Type B pancreatic cell (in vitro differentiated cells): ENCODE results near the gene FBXW5. TPM values are rescaled to one million over a fixed set of nuclear protein-coding genes. Genes with fewer than 3 reads are reported as not detected.

ENCODE experiments used
- DNase-seq: peaks from one replicate; pipeline ENCODE4 v3.0.0; 2021; ENCODE audit warnings: mixed read lengths; ENCODE audit not compliant: unreplicated experiment; ENCODE audit errors: extremely low spot score
- H3K27ac Mint-ChIP-seq: 2 replicates; pipeline ENCODE4 v1.8.0; 2021; ENCODE audit warnings: mild to moderate bottlenecking, mixed read lengths
- H3K27me3 Mint-ChIP-seq: 2 replicates; pipeline ENCODE4 v1.8.0; 2021; ENCODE audit warnings: mixed read lengths
- H3K36me3 Mint-ChIP-seq: 2 replicates; pipeline ENCODE4 v1.8.0; 2021; ENCODE audit warnings: mixed read lengths
- H3K4me1 Mint-ChIP-seq: one replicate; pipeline ENCODE4 v1.8.0; 2021; ENCODE audit warnings: mixed read lengths; ENCODE audit not compliant: unreplicated experiment
- H3K4me3 Mint-ChIP-seq: 2 replicates; pipeline ENCODE4 v1.8.0; 2021; ENCODE audit warnings: mild to moderate bottlenecking, mixed read lengths
- H3K9me3 Mint-ChIP-seq: 2 replicates; pipeline ENCODE4 v1.8.0; 2021; ENCODE audit warnings: mixed read lengths
- CTCF ChIP-seq: fragments of 200-600 bp; sonication (generic); conservative IDR thresholded peaks from 2 replicates; pipeline ENCODE4 v1.5.0; 2021; ENCODE audit warnings: antibody characterized with exemption, mild to moderate bottlenecking
- total RNA-seq: library from RNA; stranded (reverse); gene quantifications from 2 replicates; pipeline ENCODE4 v1.2.1, GENCODE V29; 2021; ENCODE audit warnings: low replicate concordance

FBXW5 gene
- total RNA-seq, 1 donor from 2014 or later = 82.8 TPM

GRCh38 chr9:136978865-136979544 lies 34.5 kb upstream of the FBXW5 start:
- peaks cover 5% of the 10 kb centered on the region for H3K4me1 Mint-ChIP-seq
- TF ChIP-seq CTCF = no peak
- no peaks in the 10 kb centered on the region for H3K9me3 Mint-ChIP-seq
- no peaks in the 10 kb centered on the region for H3K36me3 Mint-ChIP-seq
- no peak overlapping the region for H3K4me3 Mint-ChIP-seq
- H3K27ac Mint-ChIP-seq = no peak overlapping the region
- no peak for DNase-seq
- H3K27me3 Mint-ChIP-seq = peaks cover 3% of the 10 kb centered on the region

GRCh38 chr9:136978073-136978864 lies 33.7 kb upstream of the FBXW5 start:
- no peak overlapping the region for H3K27ac Mint-ChIP-seq
- no peak for TF ChIP-seq CTCF
- no peak for DNase-seq
- H3K4me3 Mint-ChIP-seq = no peak overlapping the region
- no peaks in the 10 kb centered on the region for H3K27me3 Mint-ChIP-seq
- H3K4me1 Mint-ChIP-seq = peaks cover 5% of the 10 kb centered on the region
- no peaks in the 10 kb centered on the region for H3K36me3 Mint-ChIP-seq
- H3K9me3 Mint-ChIP-seq = no peaks in the 10 kb centered on the region

GRCh38 chr9:136977649-136978072 lies 33.1 kb upstream of the FBXW5 start:
- peak overlapping the region; percentile 34 for H3K4me3 Mint-ChIP-seq
- DNase-seq = no peak
- no peaks in the 10 kb centered on the region for H3K9me3 Mint-ChIP-seq
- no peak overlapping the region for H3K27ac Mint-ChIP-seq
- peaks cover 5% of the 10 kb centered on the region for H3K4me1 Mint-ChIP-seq
- no peak for TF ChIP-seq CTCF
- no peaks in the 10 kb centered on the region for H3K27me3 Mint-ChIP-seq
- H3K36me3 Mint-ChIP-seq = no peaks in the 10 kb centered on the region

GRCh38 chr9:136977223-136977622 lies 32.7 kb upstream of the FBXW5 start, which contains the start of gene PTGDS:
PTGDS (plus strand) TSS chr9:136977504; CDS start chr9:136977579, 75 bp downstream.
- no peaks in the 10 kb centered on the region for H3K27me3 Mint-ChIP-seq
- peaks cover 5% of the 10 kb centered on the region for H3K4me1 Mint-ChIP-seq
- no peak within 1 kb of the TSS for H3K27ac Mint-ChIP-seq
- no peak for TF ChIP-seq CTCF
- H3K4me3 Mint-ChIP-seq = peak within 1 kb of the TSS; percentile 34
- H3K36me3 Mint-ChIP-seq = no peaks in the 10 kb centered on the region
- no peaks in the 10 kb centered on the region for H3K9me3 Mint-ChIP-seq
- no peak for DNase-seq

- H3K9me3 Mint-ChIP-seq = no peaks in the 10 kb centered on the region
- TF ChIP-seq CTCF = peak; percentile 24
- DNase-seq = no peak
These were observed 31.1 kb upstream of the FBXW5 start for GRCh38 chr9:136975644-136976043.

More at GRCh38 chr9:136975644-136976043, 31.1 kb upstream of the FBXW5 start:
- H3K4me1 Mint-ChIP-seq = peaks cover 2% of the 10 kb centered on the region
- no peak overlapping the region for H3K27ac Mint-ChIP-seq
- H3K27me3 Mint-ChIP-seq = no peaks in the 10 kb centered on the region
- H3K36me3 Mint-ChIP-seq = no peaks in the 10 kb centered on the region
- H3K4me3 Mint-ChIP-seq = no peak overlapping the region
